PC-9 (cell line): ENCODE data around the gene ANO8.

ENCODE experiments used
- CTCF ChIP-seq: fragments of 200-600 bp; sonication (generic); conservative IDR thresholded peaks from 2 replicates; pipeline ENCODE4 v1.6.1; 2017; ENCODE audit warnings: mixed run types, antibody characterized with exemption, mild to moderate bottlenecking, moderate library complexity
- EZH2 ChIP-seq: fragments of 200-600 bp; sonication (generic); IDR thresholded peaks from 2 replicates; pipeline ENCODE4 v1.8.0; 2017; ENCODE audit warnings: antibody characterized with exemption, low read depth

GRCh38 chr19:17326595-17326966, 8.1 kb downstream of the ANO8 start:
- TF ChIP-seq CTCF = no peak
- no peak for TF ChIP-seq EZH2
